Measurements from ENCODE around the gene GIMAP1. TPM values are rescaled to one million over a fixed set of nuclear protein-coding genes. Genes with fewer than 3 reads are reported as not detected.
A peak's percentile ranks its signal among the peaks of the same experiment; 100 is the strongest.

Gene GIMAP1
- total RNA-seq, 1 experiment from 2014 or later, result not detected

DNA sequence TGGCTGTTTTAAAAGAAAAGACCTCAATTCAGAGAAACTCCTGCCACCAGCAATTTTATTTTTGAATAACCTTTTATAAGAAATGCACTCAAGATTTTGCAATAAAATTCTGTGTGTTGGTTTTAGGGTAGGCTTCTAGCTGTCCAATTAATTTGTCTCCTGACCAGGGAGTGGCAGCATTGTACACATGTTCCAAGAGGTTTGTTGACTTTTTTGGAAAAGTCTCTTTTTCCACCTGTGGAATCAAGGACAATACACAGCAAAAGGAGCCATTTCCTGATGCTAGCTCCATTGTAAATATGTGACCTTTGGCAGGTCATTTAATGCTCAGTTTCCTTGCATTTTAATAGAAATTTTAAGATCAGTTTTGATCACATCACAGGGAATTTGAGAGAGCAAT, 22.6 kb downstream of the GIMAP1 start:
- no peak for DNase-seq (ENCODE audit: low read depth, low spot score)
- in situ Hi-C loops (cut with HindIII; ENCODE audit: low pct_unique_long_range_greater_than_20kb, low sequenced_read_pairs), result no loop called here

DNA sequence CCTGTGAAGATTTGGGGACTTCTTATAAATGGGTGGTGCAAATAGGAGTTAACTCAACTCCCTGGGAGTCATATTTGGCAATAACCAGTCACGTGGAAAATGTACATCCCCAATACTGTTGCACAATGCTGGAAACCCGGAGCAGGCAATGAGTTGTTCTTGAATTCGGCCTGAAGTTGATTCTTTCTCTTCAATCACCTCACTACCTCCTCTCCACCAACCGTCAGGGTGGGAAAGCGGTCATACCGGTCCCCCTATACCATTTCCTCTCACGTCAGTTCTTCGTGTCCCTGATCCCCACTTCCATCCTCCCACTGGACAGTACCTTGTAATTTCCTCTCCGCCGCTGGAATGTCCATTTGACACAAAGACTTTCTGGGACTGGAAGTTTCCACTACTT, 23.6 kb downstream of the GIMAP1 start:
- no peak for DNase-seq (ENCODE audit: low read depth, low spot score)
- in situ Hi-C loops (cut with HindIII; ENCODE audit: low pct_unique_long_range_greater_than_20kb, low sequenced_read_pairs), result no loop called here

- in situ Hi-C loops (cut with HindIII; ENCODE audit: low pct_unique_long_range_greater_than_20kb, low sequenced_read_pairs), result no loop called here
- no peak for DNase-seq (ENCODE audit: low read depth, low spot score)
Observed at GRCh38 chr7:150742286-150742968, 26.0 kb downstream of the GIMAP1 start.

DNA sequence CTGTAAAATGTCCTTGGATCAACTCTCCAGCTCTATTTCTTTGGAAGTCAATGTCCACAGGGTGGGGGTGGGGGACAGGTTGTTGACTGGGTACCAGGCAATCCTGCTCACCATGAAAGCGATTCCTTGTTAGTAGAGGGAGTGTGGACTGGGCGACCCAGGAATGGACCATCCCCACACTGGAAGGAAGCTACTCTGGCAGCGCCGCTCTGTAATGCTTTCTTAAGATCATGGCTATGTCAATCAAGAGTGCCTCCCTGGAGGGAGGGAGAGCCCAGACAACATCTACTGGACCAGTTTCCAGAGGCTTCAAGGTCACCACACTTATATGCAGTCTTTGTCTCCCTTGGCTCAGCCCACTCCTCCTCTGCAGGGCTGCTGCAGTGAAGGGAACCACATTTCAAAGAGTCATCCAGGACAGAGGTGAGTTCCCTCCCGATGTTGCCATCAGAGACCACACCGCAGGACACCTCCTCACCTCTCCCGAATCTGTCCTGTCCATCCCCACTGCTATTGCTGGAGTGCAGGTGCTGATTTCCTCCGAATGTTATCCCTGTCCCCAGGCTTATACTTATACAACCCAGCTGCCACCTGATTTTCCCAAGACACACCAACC, 27.7 kb downstream of the GIMAP1 start:
- no peak for DNase-seq (ENCODE audit: low read depth, low spot score)
- in situ Hi-C loops (cut with HindIII; ENCODE audit: low pct_unique_long_range_greater_than_20kb, low sequenced_read_pairs), result no loop called here

GRCh38 chr7:150745086-150745485, 28.7 kb downstream of the GIMAP1 start:
- in situ Hi-C loops (cut with HindIII; ENCODE audit: low pct_unique_long_range_greater_than_20kb, low sequenced_read_pairs), result no loop called here
- DNase-seq (ENCODE audit: low read depth, low spot score), result no peak

- DNase-seq (ENCODE audit: low read depth, low spot score), result no peak
- in situ Hi-C loops (cut with HindIII; ENCODE audit: low pct_unique_long_range_greater_than_20kb, low sequenced_read_pairs), result no loop called here
Observed at GRCh38 chr7:150745876-150746275, 29.5 kb downstream of the GIMAP1 start.

DNA sequence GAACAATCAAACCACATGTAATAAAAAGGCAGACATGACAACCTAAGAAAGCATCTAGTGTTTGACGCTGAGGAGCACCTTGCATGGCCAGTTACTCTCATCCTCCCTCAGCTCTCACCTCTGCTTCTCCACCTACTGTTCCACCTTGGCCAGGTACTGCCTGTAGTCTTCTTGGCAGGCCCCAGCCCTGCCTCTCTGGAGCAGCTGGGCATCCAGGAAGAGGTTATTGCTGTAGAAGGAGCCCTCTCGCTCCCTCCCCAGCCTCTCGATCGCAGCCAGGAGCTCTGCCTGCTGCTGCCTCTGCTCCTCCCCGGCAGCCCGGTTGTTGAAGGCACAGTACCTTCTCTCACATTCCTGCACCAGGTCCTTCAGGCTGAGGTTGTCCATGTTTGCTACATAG, 30.5 kb downstream of the GIMAP1 start:
- in situ Hi-C loops (cut with HindIII; ENCODE audit: low pct_unique_long_range_greater_than_20kb, low sequenced_read_pairs), result no loop called here
- DNase-seq (ENCODE audit: low read depth, low spot score), result no peak

DNA sequence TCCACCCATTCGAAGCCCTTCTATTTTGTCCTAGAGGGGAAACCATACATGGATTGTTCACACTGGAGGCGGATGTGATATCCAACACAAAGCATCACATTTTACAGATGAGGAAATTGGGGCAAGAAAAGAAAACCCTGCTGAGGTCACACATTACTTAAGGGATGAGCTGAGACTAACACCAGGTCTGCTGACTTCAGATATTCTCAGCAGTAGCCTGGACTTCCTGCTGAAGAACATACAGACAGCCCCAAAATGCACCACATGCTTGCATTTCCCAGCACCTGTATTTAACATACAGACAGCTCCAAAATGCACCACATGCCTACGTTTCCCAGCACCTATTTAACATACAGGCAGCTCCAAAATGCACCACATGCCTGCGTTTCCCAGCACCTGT, 32.0 kb downstream of the GIMAP1 start:
- no peak for DNase-seq (ENCODE audit: low read depth, low spot score)
- in situ Hi-C loops (cut with HindIII; ENCODE audit: low pct_unique_long_range_greater_than_20kb, low sequenced_read_pairs), result no loop called here

DNA sequence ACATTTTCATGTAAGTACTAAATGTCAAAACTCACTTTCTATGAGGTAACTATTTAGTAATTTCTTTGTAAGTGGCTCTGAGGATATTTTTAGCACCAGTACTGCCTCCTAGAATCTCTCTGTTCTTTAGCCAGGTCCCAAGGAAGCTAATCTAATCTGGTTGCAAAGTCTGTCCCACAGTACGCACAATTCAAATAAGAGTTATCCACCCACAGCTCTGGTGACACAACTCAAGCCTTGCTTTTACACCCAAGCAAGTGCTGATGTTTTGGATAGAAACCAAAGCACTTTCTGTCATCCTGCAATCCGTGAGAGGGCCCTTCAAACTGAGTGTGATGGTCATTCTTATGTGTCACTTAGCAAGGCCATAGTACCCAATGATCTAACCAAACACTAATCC, 35.3 kb downstream of the GIMAP1 start:
- no peak for DNase-seq (ENCODE audit: low read depth, low spot score)
- in situ Hi-C loops (cut with HindIII; ENCODE audit: low pct_unique_long_range_greater_than_20kb, low sequenced_read_pairs), result no loop called here

- in situ Hi-C loops (cut with HindIII; ENCODE audit: low pct_unique_long_range_greater_than_20kb, low sequenced_read_pairs), result no loop called here
- DNase-seq (ENCODE audit: low read depth, low spot score), result no peak
Observed at GRCh38 chr7:150753239-150753638, 36.8 kb downstream of the GIMAP1 start.

- peak; percentile 56 for DNase-seq (ENCODE audit: low read depth, low spot score)
- in situ Hi-C loops (cut with HindIII; ENCODE audit: low pct_unique_long_range_greater_than_20kb, low sequenced_read_pairs), result no loop called here
Observed at GRCh38 chr7:150753826-150754603, 37.6 kb downstream of the GIMAP1 start.

DNA sequence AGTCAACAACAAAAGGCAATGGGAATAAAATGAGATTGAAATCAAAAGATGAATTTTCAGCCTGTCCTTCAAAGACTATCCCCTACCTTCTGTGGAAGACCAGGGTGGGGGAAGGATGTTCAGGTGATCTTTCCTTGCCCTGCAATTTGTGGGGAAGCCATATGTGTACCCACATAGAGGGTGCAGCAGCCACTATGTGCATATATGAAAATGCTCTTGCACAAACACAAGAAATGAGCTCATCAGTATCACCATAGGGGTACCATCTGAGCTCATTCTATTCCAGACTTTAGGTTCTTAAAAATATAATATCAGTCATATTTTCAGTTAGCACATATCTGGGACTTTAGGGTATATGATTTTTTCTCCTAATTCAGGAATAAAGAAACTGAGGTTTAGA, 38.5 kb downstream of the GIMAP1 start:
- in situ Hi-C loops (cut with HindIII; ENCODE audit: low pct_unique_long_range_greater_than_20kb, low sequenced_read_pairs), result no loop called here
- DNase-seq (ENCODE audit: low read depth, low spot score), result no peak

DNA sequence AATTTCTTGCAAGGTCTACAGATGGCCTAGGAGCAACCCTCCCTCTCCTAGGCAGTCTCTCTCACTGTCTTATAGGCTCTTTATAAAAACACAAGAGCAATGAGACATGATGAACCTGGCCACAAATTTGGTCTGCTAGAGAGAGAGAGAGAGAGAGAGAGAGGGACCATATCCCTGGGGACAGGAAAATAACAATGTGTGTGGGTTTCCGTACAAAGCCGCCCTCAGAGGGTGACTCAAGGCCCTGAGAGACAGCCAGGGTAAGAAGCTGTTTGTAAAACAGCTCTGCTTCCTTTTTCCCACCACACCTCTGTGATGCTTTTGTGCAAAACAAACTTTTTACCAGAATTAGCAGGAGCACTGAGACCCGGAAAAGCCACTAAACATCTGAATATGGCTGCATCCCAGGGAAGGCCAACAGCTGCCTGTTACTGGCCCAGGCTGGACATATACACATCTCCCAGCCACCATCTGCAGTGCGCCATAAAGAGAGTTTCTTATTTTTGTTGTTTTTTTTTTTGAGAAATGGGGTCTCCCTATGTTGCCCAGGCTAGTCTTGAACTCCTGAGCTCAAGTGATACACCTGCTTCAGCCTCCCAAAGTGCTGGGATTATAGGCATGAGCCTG, 39.2 kb downstream of the GIMAP1 start:
- no peak for DNase-seq (ENCODE audit: low read depth, low spot score)
- in situ Hi-C loops (cut with HindIII; ENCODE audit: low pct_unique_long_range_greater_than_20kb, low sequenced_read_pairs), result no loop called here

DNA sequence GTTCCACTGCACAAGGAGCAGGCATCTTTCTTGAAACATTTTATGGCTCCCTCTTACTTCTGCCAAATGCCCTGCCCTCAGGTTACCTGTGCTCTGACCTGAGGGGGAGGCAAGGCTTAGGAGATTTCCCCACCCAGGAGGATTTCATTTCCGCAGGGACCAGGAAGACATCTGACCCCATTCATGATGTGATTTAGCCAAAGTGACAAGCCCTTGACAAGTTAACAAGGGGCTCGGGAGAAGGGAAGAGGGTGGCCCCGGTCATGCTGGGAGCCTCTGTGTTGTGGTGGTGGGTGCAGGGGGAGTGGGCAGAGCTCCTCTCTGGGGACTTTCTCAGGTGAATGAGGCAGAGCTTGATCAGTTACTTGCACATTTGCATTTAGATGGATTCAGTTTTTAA, 39.8 kb downstream of the GIMAP1 start:
- no peak for DNase-seq (ENCODE audit: low read depth, low spot score)
- in situ Hi-C loops (cut with HindIII; ENCODE audit: low pct_unique_long_range_greater_than_20kb, low sequenced_read_pairs), result no loop called here

DNA sequence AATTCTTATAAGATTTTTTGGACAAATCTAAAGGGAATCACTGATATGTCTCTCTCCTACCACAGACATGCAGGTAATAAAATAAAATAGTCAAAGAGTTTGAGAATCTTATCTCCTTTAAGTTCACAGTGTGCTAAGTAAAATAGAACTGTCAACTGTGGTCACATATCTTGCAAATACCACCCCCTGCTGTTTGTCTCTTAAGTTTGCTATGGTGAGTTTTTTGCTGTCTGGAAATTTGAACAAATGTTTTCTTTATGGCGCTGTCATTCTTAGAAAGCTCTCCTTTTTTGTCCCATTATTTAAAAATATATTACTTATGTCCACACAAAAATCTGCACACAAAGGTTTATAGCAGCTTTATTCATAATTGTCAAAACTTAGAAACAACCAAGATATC, 40.4 kb downstream of the GIMAP1 start:
- in situ Hi-C loops (cut with HindIII; ENCODE audit: low pct_unique_long_range_greater_than_20kb, low sequenced_read_pairs), result no loop called here
- DNase-seq (ENCODE audit: low read depth, low spot score), result peak; percentile 57

- in situ Hi-C loops (cut with HindIII; ENCODE audit: low pct_unique_long_range_greater_than_20kb, low sequenced_read_pairs), result no loop called here
- no peak for DNase-seq (ENCODE audit: low read depth, low spot score)
Observed at GRCh38 chr7:150759479-150759878, 43.1 kb downstream of the GIMAP1 start.

- in situ Hi-C loops (cut with HindIII; ENCODE audit: low pct_unique_long_range_greater_than_20kb, low sequenced_read_pairs), result no loop called here
- DNase-seq (ENCODE audit: low read depth, low spot score), result no peak
Observed at GRCh38 chr7:150766334-150766709, 49.9 kb downstream of the GIMAP1 start.

DNA sequence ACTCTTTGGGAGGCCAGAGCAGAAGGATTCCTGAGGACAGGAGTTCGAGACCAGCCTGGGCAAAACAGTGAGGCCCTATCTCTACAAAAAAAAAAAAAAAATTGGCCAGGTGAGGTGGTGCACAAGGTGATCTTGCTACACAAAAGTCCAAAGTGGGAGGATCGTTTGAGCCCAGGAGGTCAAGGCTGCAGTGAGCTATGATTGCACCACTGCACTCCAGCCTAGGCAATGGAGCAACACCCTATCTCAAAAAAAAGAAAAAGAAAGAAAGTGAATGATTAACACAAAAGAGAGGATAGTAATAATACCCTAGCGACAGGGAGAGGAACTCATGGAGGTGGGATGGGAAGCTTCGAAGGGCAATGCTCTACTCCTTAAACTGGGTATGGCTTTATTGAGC, 53.4 kb downstream of the GIMAP1 start:
- no peak for DNase-seq (ENCODE audit: low read depth, low spot score)
- in situ Hi-C loops (cut with HindIII; ENCODE audit: low pct_unique_long_range_greater_than_20kb, low sequenced_read_pairs), result no loop called here
